Hypothalamus (tissue), 51 donors: ENCODE measurements around the gene KMT2E.

Source experiments
- DNase-seq, 51 donors: peaks; one replicate each; lab custom pipeline; 2025; lab: John Stamatoyannopoulos, UW

KMT2E gene

DNA sequence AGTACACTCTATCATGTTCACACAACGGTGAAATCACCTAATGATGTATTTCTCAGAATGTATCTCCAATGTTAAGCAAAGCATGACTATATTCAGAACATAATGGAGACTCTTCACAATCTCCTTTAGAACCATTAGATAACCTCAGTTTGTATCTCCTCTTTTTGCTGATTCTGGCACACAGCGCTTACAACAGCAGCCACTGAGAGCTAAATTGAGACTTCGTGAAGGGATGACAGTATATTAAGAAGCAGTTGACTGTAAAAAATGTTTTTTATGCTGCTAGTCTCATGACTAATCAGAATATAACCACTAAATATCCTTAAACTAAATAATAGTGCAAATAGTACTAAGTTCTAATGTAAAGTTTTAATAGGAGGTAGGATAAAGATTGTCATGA lies 46.9 kb downstream of the KMT2E start:
- no peak for DNase-seq

GRCh38 chr7:105065104-105065503 lies 51.1 kb downstream of the KMT2E start:
- DNase-seq, result no peak

DNA sequence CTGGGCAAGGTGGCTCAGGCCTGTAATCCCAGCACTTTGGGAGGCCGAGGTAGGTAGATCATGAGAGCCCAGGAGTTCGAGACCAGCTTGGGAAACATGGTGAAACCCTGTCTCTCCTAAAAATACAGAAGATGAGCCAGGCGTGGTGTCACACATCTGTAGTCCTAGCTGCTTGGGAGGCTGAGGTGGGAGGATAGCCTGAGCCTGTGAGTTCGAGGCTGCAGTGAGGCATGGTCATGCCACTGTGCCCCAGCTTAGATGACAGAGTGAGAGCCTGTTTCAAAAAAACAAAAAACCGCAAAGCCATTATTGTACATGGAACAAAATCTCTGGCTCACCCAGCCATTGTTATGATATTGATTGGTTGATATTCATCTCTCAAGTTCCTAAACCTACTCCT lies 53.7 kb downstream of the KMT2E start:
- DNase-seq, result no peak

- no peak for DNase-seq
These were observed 54.9 kb downstream of the KMT2E start for GRCh38 chr7:105068886-105069285.

GRCh38 chr7:105073143-105073542 lies 59.1 kb downstream of the KMT2E start:
- DNase-seq, result no peak

- DNase-seq, result no peak
These were observed 65.3 kb downstream of the KMT2E start for GRCh38 chr7:105079348-105079747.

DNA sequence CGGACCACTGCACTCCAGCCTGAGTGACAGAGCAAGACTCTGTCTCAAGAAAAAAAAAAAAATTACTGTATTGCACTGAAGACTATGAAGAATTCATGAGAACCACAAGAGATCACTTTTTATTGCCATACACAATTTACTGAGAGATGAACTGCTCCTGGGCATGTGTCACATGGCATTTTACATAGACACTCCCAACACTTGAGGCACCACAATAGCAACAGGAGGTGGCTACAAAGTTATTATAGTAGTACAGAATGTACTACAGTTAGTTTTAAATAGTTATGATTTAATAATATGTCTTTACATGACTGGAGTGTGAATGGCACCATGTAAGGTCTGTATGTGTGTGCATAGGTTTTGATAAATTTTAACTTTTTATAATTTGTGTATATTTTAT lies 70.6 kb downstream of the KMT2E start:
- DNase-seq, result no peak

DNA sequence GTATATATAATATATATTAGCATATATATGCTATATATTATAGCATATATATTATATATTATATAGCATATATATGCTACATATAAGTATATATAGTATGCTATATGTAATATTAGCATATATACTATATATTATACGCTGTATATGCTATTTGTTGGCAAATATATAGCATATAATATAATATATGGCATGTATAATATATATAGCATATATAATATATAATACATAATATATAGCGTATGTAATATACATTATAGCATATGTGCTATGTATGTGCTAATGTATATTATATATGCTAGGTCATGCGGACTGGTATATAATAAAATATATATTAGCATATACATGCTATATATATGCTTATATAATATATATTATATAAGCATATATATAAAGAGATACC lies 72.8 kb downstream of the KMT2E start:
- no peak for DNase-seq

GRCh38 chr7:105087981-105088380 lies 74.0 kb downstream of the KMT2E start:
- no peak for DNase-seq

GRCh38 chr7:105088456-105088855 lies 74.5 kb downstream of the KMT2E start:
- no peak for DNase-seq

DNA sequence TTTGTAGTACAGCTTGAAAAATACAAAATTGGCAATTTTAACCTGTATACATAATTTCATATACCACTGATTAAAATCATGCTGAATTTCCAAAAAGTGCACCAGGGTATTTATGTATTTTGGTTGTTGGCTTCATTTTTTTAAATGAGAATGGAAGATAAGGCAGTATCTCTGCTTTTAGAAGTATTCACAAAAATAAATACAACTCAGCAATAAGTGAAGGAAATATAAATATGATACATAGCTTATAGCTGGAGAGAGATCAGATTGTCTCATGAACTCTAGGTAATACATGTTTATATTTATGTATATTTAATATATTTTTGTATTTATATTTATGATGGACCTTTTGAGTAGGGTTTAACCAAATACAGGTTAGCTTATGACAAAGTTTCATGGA lies 81.0 kb downstream of the KMT2E start:
- no peak for DNase-seq

- DNase-seq, result no peak
These were observed 82.3 kb downstream of the KMT2E start for GRCh38 chr7:105096306-105096705.

- DNase-seq, result no peak
These were observed 83.6 kb downstream of the KMT2E start for GRCh38 chr7:105097619-105098018.

DNA sequence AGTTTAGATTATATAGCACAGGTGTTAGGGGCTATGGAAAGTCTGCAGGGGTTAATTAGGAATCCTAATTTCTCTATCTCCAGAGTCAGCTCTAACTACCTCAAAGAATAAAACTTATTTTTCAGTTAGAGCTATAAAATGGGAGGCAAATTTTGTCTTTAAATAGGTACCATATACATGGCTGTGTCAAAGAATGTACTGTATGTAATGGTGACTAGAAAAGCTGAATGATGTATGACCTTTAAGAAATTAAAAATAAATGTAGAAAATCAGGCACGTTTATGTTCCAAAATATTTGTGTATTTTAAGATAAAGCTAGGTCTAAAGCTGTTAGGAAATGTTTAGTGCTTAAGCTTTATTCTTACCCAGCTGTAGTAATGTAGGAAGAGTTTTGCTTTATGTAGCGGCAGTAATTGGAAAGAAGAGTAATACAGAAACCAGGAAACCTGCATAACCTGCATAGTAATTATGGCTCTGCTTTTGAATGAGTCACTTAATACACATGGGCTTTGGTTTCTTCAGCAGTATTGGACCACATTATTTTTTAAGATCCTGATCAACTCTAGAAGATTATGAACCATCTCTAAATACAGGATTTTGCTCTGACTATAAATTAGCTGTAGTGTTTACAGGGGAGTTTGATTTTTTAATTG lies 85.0 kb downstream of the KMT2E start:
- no peak for DNase-seq

DNA sequence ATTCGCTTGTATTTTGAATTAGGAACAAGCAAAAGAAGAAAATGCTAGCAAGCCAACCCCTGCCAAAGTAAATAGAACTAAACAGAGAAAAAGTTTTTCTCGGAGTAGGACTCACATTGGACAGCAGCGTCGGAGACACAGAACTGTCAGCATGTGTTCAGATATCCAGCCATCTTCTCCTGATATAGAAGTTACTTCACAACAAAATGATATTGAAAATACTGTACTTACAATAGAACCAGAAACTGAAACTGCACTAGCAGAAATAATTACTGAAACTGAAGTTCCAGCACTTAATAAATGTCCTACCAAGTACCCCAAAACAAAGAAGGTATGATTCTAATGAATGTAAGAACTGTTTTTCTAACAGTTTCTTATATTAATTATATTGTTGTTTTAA lies 87.9 kb downstream of the KMT2E start:
- DNase-seq, result no peak

DNA sequence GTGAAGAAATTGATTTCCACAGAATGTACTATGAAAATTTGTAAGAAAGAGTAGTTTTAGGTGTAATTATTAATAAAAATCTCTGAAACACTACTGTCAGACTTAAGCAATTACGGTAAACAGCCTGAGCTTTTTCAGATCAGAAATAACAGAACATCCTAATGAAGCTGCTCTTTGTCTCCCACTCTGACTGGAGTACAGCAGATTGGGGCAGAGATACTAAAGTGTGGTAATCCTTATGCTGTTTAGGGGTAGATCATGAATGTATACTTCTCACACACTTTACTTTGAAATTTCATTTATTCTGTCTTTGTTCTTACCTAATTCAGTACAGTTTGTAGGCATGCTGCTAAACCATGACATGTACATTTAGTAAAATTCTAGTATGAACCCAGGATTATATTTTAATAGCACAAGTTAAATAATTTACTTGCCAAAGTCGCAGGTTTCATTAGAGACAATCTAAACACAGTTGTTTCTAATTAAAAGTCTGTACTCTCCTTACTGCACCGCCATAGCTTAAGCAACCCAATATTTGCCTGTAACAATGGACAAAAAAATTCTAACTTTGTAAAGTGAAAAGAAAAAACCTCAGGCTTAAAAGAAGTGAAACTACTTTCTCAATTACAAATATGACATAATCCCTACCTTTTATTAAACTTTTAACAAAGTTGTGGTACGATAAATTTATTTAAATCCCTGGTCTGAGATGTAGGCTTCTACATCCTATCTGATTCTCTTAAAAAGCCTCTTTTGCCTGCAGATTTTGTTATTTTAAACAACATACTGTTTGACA lies 88.8 kb downstream of the KMT2E start:
- no peak for DNase-seq

DNA sequence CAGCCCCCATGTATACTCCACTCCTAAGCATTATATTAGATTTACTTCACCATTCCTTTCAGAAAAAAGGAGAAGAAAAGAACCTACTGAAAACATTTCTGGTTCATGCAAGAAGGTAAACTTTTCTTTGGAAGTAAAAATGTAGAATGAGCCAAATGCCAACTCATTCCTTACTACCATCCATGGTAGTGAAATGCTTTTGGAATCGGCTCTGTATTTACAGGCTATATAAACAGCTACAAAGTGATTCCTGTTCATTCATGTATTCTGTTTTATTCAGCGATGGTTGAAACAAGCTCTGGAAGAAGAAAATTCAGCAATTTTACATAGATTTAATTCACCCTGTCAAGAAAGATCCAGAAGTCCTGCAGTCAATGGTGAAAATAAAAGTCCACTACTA lies 91.6 kb downstream of the KMT2E start:
- no peak for DNase-seq

DNA sequence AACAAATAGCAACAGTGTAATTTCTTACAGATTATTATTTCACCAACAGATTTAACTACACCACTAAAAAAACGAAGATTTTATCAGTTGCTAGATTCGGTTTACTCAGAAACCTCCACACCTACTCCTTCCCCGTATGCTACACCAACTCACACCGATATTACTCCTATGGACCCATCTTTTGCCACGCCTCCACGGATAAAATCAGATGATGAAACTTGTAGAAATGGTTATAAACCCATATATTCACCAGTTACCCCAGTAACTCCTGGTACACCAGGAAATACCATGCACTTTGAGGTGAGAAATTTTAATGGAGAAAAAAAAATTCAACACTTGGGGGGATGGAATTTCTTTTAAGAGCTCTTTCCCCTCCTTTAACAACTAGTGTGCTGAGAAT lies 92.5 kb downstream of the KMT2E start:
- no peak for DNase-seq

DNA sequence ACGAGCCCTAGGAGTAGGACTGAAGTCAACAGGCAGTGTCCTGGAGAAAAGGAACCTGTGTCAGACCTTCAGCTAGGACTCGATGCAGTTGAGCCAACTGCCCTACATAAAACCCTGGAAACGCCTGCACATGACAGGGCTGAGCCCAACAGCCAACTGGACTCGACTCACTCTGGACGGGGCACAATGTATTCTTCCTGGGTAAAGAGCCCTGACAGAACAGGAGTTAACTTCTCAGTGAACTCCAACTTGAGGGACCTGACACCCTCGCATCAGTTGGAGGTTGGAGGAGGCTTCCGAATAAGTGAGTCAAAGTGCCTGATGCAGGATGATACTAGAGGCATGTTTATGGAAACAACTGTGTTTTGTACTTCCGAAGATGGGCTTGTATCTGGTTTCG lies 93.5 kb downstream of the KMT2E start:
- DNase-seq, result no peak

GRCh38 chr7:105112440-105113418 lies 98.7 kb downstream of the KMT2E start:
- peak in 7 of 51 donors; percentile 17 to 53 (median 29) for DNase-seq
